GM13977 (cell line): Measurements from ENCODE around the gene ANO3.

Experiments
- DNase-seq: peaks from one replicate; pipeline ENCODE4 v3.0.0; 2012; ENCODE audit warnings: low spot score
- in situ Hi-C: fragments of 300-500 bp; cut with MboI; formaldehyde crosslinking; loops from one replicate; pipeline ENCODE4 v1.12.0; 2022; ENCODE audit warnings: low sequenced_read_pairs, low pct_unique_long_range_greater_than_20kb, mixed read lengths, inconsistent platforms; ENCODE audit not compliant: unreplicated experiment
- TF ChIP-seq, protein P1 (sequence below): IDR thresholded peaks from 2 replicates; pipeline ENCODE4 v1.5.1; 2012; ENCODE audit warnings: mild to moderate bottlenecking, control low read depth; ENCODE audit not compliant: insufficient read depth; ENCODE audit errors: extremely low read depth, missing control alignments

ANO3 gene

DNA sequence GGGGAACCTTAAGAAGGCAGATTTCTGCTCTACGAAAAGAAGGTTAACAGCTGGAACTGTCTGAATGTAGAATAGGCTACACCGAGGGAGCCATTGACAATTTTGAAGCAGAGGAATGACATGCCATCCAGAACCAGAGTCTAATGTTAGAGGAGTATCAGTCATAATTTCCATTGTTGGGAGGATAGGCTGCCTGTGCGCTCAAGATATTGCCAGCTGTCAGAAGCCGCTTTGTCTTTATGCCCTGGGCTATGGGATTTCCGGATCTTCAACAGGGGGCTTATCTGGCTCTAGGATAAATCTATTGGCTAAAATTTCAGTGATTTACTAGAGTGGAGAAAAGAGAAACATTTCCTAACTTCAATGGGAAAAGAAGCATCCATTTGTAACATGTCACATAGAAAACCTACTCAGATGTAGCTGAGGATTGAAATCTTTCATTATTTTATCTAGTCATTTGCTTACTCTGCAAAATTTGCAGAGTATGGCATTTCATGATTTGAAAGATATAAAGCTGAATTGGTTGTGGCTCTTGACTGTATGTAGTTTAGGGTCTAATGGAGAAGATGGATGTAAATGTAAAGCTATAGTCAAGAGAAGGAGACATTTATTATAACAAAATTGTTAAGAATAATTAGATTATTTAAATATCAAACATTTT lies 78.9 kb downstream of the ANO3 start:
- in situ Hi-C loops, result no loop called here
- DNase-seq, result no peak
- TF ChIP-seq, protein P1, sequence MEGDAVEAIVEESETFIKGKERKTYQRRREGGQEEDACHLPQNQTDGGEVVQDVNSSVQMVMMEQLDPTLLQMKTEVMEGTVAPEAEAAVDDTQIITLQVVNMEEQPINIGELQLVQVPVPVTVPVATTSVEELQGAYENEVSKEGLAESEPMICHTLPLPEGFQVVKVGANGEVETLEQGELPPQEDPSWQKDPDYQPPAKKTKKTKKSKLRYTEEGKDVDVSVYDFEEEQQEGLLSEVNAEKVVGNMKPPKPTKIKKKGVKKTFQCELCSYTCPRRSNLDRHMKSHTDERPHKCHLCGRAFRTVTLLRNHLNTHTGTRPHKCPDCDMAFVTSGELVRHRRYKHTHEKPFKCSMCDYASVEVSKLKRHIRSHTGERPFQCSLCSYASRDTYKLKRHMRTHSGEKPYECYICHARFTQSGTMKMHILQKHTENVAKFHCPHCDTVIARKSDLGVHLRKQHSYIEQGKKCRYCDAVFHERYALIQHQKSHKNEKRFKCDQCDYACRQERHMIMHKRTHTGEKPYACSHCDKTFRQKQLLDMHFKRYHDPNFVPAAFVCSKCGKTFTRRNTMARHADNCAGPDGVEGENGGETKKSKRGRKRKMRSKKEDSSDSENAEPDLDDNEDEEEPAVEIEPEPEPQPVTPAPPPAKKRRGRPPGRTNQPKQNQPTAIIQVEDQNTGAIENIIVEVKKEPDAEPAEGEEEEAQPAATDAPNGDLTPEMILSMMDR, result no peak

DNA sequence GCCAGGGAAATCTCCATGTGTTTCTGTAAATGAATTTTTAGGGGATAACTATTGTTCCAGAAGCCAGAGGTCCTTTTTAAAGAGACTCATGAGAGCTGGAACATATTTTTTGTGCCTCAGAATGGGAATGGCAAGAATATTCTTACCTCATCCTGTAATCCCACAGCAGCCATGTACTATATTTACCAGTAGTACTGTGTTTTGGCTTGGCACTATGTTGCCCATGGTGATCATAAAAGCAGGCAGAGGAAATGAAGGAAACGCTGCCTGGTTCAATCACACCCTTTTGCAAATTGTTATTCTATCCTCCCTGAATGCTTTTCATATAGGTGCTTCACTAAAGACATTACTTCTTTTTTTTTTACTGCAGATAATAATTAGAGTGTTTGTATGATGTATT lies 81.0 kb downstream of the ANO3 start:
- TF ChIP-seq, protein P1, result no peak
- in situ Hi-C loops, result no loop called here

DNA sequence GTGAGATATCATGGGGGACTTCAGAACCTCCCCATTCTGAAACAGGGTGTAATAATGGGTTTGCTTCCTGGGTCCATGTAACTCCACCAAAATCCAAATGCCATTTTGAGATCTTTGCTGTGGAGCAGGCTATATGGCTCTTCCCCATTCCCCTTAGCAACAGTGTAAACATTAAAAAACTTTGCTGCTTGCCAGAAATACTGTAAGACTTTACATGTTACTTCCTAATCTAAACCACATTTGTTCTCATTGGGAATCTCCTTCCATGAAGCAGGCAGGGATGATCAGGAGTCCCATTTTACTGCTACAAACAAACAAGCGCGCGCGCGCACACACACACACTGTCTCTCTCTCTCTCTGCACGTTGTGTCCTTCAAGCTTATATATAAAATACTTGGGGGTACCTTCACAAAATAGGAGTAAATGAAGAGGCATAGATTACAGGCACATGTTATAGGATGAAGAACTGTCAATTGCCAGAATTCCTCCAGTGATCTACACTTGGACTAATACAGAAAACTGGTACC lies 86.5 kb downstream of the ANO3 start:
- in situ Hi-C loops, result no loop called here
- TF ChIP-seq, protein P1, result no peak
- no peak for DNase-seq

More for the DNA sequence above, 81.0 kb downstream of the ANO3 start:
- DNase-seq, result no peak

DNA sequence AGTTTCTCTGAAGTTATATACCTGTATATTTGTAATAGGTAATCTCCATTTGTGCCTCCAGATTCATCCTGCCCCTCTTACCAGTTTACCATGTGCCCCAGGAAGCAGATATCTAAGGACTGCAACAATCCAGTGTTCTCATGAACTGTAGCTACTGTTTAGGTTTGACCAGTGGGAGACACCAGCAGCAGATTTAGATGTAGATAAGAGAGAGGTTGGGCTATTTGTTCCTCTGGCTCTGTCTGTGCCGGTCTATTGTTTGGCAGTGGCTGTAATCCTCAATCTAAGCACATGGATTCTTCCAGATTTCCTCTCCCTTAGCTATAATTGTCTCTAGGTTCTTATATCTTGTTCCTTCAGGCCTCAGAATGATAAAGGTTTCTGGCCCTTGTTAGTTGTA lies 88.4 kb downstream of the ANO3 start:
- no peak for DNase-seq
- TF ChIP-seq, protein P1, result no peak
- in situ Hi-C loops, result no loop called here

DNA sequence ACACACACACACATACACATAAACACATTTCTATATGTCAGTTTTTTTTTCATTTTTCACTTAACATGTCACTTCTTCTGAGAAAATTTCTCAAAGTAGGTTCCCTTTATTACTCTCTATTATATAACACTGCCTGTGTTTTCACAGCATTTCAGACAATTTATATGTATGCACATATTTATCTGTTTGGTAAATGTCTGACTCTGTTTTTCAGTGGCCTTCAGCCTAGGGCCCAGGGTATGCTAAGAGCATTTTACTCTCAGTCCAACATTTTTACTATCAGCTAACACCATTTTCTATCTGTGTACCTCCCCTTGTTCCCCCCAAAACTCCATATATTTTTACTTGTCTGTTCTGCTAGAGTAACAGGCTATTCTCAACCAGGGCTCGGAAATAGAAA lies 92.3 kb downstream of the ANO3 start:
- in situ Hi-C loops, result no loop called here
- TF ChIP-seq, protein P1, result no peak
- DNase-seq, result no peak

DNA sequence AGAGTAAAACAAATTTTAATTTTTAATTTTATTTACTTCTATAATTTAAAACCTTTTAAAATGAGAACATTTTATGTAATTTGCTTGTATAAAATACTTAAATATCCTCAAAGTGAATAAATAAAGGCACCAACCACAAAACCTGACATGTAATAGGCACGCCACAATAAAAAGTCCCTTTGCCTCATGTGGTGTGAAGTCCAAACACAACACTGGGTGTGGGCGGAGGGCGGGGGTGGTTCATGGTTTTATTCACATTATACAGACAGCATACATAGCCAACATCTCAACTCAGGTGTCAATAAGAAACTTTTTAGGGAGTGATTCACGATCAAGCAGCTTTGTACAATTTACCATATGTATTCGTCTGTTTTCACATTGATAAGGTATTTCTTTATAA lies 107.9 kb downstream of the ANO3 start:
- in situ Hi-C loops, result no loop called here
- DNase-seq, result no peak
- TF ChIP-seq, protein P1, result no peak
